Measurements from ENCODE around the gene ELF2. TPM values are rescaled to one million over a fixed set of nuclear protein-coding genes. Genes with fewer than 3 reads are reported as not detected.

ELF2 gene
- polyA plus RNA-seq, 3 donors: 14.0 to 34.3 (median 18.9) TPM

GRCh38 chr4:139202991-139203390 lies 26.0 kb upstream of the ELF2 start:
- H3K36me3 ChIP-seq (replicated peaks in 1 of 2; ENCODE audit: control insufficient read depth in 1 of 2, insufficient read depth in 2 of 2, low read length in 2 of 2): no peaks in the 10 kb centered on the region
- peaks cover 0 to 2% of the 10 kb centered on the region in 2 donors for H3K36me3 Mint-ChIP-seq
- H3K4me3 Mint-ChIP-seq: no peak overlapping the region
- intact Hi-C loops (cut with micrococcal nuclease): loop anchor here in 1 of 2 donors (10.0 kb wide), 1 partner anchor 352 kb away; the partner anchor contains the start of gene SETD7
- no peaks in the 10 kb centered on the region for H3K27me3 ChIP-seq (ENCODE audit: control insufficient read depth in 2 of 2, insufficient read depth in 2 of 2, low read length in 2 of 2)
- no peaks in the 10 kb centered on the region for H3K79me2 ChIP-seq (ENCODE audit: insufficient read depth, low read length)
- no peak overlapping the region for H3K4me2 ChIP-seq (replicated peaks; ENCODE audit: extremely low read depth, low read length, poor library complexity, severe bottlenecking)
- no peak overlapping the region for H3K4me3 ChIP-seq (replicated peaks in 1 of 3; ENCODE audit: low read depth in 2 of 3, low read length in 3 of 3)
- no peak overlapping the region for H3K9ac ChIP-seq (ENCODE audit: insufficient read depth, low read length, poor library complexity, severe bottlenecking)
- no peak overlapping the region for H2AFZ ChIP-seq (ENCODE audit: insufficient read depth, low read depth, low read length, poor library complexity, severe bottlenecking)
- H3K27ac Mint-ChIP-seq: no peak overlapping the region
- WGBS (ENCODE audit: insufficient coverage): 100% methylated on average over 2 of the region's 2 CpGs
- H3K4me1 Mint-ChIP-seq: peaks cover 31% of the 10 kb centered on the region
- no peak for DNase-seq
- TF ChIP-seq CTCF (IDR thresholded peaks at IDR 0.05): no peak
- H3K27me3 Mint-ChIP-seq (ENCODE audit: low read depth in 3 of 3): peaks cover 0 to 2% (median 0%) of the 10 kb centered on the region in 3 donors
- H3K27ac ChIP-seq (ENCODE audit: low read depth in 1 of 2, low read length in 2 of 2): no peak overlapping the region
- H3K9me3 ChIP-seq (replicated peaks in 1 of 2; ENCODE audit: control insufficient read depth in 1 of 2, insufficient read depth in 1 of 2, low read length in 2 of 2): no peaks in the 10 kb centered on the region
- no peaks in the 10 kb centered on the region for H4K20me1 ChIP-seq (ENCODE audit: insufficient read depth, low read length)
- H3K4me1 ChIP-seq (ENCODE audit: control insufficient read depth in 1 of 2, insufficient read depth in 2 of 2, low read length in 2 of 2): peaks cover 13 to 29% of the 10 kb centered on the region in 2 donors
- peaks cover 0 to 2% (median 0%) of the 10 kb centered on the region in 7 donors for H3K9me3 Mint-ChIP-seq

DNA sequence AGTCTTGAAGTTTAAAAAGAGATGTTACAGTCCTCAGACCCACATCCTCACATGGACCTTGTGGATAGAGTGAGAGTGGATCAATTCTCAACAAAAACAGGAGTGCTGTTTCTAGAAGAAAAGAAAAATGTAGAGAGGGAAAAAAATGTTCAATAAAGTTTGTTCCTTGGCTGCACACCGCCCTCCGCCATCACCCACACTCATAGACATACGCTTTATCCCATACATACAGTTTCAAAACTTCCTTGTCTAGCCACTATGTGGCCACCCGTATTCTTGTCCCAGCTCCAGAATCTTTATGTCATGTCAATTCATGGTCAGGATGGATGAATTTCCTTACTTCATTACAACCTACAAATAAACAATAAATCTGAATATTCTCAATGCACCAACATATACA lies 23.5 kb upstream of the ELF2 start:
- peaks cover 3 to 7% (median 4%) of the 10 kb centered on the region in 7 donors for H3K9me3 Mint-ChIP-seq
- Histone ChIP-seq H3K9me3 (replicated peaks in 1 of 2; ENCODE audit: control insufficient read depth in 1 of 2, insufficient read depth in 1 of 2, low read length in 2 of 2) (peaks cover 0 to 3% of the 10 kb centered on the region in 2 donors), H3K27ac (ENCODE audit: low read depth in 1 of 2, low read length in 2 of 2) (no peak overlapping the region), H3K4me3 (replicated peaks in 1 of 3; ENCODE audit: low read depth in 2 of 3, low read length in 3 of 3) (no peak overlapping the region), H3K4me2 (replicated peaks; ENCODE audit: extremely low read depth, low read length, poor library complexity, severe bottlenecking) (no peak overlapping the region), H2AFZ (ENCODE audit: insufficient read depth, low read depth, low read length, poor library complexity, severe bottlenecking) (no peak overlapping the region), H4K20me1 (ENCODE audit: insufficient read depth, low read length) (no peaks in the 10 kb centered on the region), H3K9ac (ENCODE audit: insufficient read depth, low read length, poor library complexity, severe bottlenecking) (no peak overlapping the region), H3K4me1 (ENCODE audit: control insufficient read depth in 1 of 2, insufficient read depth in 2 of 2, low read length in 2 of 2) (peaks cover 0 to 9% of the 10 kb centered on the region in 2 donors), H3K36me3 (replicated peaks in 1 of 2; ENCODE audit: control insufficient read depth in 1 of 2, insufficient read depth in 2 of 2, low read length in 2 of 2) (no peaks in the 10 kb centered on the region), H3K27me3 (ENCODE audit: control insufficient read depth in 2 of 2, insufficient read depth in 2 of 2, low read length in 2 of 2) (no peaks in the 10 kb centered on the region), H3K79me2 (ENCODE audit: insufficient read depth, low read length) (no peaks in the 10 kb centered on the region)
- DNase-seq: no peak
- H3K36me3 Mint-ChIP-seq: peaks cover 2 to 3% of the 10 kb centered on the region in 2 donors
- peak overlapping the region in 1 of 7 donors; percentile 70 for H3K27ac Mint-ChIP-seq
- no peak for TF ChIP-seq CTCF (IDR thresholded peaks at IDR 0.05)
- intact Hi-C loops (cut with micrococcal nuclease): loop anchor here in 1 of 2 donors (10.0 kb wide), 1 partner anchor 354 kb away; the partner anchor contains the start of gene SETD7
- no CpG with 5 or more reads among the region's 4 CpGs for WGBS (ENCODE audit: insufficient coverage)
- H3K4me3 Mint-ChIP-seq: no peak overlapping the region
- H3K27me3 Mint-ChIP-seq (ENCODE audit: low read depth in 3 of 3): peaks cover 0 to 2% (median 0%) of the 10 kb centered on the region in 3 donors
- peaks cover 19% of the 10 kb centered on the region for H3K4me1 Mint-ChIP-seq
